GM21390 (cell line): ENCODE results near the gene IKBKE.

ENCODE experiments used
- ATAC-seq: cut with Tn5 transposase; IDR thresholded peaks from one replicate; pipeline ENCODE4 v1.9.1; 2021; ENCODE audit not compliant: unreplicated experiment

IKBKE gene

DNA sequence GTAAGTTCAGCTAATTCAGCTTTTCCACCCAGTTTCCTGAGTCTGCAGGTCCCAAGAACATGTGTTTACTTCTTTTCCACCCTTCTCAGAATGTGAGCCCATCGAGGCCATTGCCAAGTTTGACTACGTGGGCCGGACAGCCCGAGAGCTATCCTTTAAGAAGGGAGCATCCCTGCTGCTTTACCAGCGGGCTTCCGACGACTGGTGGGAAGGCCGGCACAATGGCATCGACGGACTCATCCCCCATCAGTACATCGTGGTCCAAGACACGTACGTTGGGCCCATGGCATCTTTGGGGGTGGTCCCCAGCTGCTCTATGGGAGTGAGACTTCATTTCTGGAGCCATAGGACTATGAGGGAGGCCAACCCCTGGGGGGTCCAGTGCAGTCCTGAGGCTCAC is 17.2 kb upstream of the IKBKE start:
- no peak for ATAC-seq

DNA sequence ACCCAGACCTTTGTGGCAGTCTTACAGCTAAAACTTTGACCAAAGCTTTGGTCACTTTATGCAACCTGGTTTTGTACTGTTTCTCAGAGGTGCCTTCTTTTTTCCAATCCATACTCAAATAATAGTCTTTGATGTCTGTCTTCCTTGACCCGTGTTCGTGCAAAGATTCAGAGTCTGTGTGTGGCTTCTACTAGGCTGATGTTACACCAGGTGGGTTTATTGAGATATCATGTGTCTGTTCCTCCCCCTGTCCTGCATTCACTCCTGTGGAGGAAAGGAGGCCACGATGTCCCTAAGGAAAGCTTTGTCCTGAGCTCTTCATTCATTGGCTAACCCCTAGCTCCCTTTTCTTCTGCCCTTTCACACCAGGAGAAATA is 15.0 kb upstream of the IKBKE start:
- no peak for ATAC-seq

DNA sequence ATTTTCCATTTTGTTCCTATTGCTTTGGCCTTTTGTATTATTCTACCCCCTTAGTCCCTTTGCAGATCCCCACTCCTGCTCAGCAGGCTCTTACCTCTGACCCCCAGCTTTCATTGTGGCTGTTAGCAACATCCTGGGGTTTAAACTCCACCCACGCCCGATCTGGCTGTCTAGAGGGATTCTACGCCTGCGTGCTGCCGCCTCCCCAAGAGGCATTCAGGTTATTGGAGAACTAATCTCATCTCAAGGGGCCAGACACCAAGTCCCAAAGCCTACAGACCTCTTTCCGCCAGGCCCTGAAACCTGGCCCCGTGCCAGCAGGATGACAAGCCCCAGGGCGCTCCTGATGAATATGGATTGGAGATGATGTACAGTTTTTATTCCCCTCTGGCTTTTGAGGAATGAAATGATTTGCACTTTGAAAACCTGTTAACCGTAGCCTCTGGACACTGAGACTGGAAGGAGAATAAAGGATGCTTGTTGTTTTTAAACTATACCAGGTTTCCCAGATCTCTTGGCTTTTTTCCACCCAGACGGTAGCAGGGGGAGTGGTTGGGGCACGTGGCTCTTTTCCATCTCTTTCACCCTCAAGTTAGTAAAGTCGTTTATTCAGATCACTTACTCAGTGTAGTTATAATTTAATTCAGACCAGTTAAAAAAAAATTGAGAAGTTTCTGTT is 14.5 kb upstream of the IKBKE start:
- ATAC-seq, result no peak

DNA sequence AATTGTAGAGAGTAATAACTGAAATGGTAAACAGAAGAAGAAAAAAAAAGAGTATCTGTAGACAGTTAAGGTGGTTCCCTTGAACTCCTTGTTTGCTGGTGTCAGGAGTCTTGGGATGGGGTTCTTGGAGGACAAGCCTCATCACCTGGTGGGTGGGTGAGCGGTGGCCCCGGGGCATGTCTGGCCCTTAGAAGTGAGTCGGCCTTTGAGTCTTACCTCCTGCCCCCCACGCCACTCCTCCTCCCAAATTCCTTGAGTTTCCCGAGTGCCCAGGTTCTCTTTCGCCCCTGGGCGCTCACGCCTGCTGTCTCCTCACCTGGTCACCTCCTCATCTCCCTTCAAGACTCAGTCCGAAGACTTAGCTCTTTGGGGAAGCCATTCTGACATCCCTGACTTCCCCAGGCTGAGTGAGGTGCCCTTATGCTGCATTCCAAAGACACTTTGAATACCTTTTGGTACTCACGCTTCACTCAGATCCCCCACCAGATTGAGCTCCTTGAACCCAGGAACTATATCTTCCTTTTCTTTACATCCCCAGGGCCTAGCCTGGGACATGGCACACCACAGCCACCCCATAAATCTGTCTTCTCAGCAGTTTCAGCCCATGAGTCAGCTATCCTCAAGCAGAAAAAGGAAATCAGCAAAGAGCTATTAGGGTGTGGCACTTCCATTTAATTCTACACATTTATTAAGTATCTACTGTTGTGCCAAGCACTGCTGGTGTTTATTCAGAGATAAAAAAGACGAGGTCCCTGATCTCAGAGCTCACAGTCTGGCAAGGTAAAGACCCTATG is 13.5 kb upstream of the IKBKE start:
- no peak for ATAC-seq

DNA sequence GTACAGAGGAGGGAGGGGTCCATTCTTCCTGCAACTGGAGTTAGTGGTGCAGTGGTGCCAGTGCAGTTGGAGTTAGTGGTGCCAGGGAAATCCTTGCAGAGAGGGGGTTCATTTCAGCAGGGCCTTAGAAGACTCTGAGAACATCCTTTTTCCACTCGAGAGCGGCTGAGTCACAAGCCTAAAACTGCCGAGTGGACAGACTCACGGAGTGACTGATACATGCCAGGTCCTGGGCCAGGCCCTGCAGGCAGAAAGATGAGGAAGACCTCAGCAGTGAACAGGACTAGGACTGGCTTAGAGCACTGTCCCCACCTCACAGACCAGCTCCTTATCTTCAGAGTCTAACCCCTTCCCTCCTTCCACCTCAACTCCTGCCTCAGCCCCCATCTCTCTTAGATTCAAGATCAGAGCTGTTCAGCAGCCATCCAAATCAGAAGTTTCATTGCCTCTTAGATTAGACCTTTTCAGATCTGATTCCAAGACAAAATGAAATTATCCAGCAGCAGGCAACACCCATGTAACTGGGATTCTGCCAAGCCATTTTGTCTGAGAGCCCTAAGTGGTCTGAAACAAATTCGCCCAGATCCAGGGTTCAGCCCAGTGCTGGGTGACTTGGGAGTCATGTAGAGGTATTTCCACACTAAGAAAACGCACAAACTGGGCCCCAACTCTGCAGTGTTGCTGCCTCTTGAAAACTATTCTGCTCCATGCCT is 12.7 kb upstream of the IKBKE start:
- ATAC-seq, result no peak

DNA sequence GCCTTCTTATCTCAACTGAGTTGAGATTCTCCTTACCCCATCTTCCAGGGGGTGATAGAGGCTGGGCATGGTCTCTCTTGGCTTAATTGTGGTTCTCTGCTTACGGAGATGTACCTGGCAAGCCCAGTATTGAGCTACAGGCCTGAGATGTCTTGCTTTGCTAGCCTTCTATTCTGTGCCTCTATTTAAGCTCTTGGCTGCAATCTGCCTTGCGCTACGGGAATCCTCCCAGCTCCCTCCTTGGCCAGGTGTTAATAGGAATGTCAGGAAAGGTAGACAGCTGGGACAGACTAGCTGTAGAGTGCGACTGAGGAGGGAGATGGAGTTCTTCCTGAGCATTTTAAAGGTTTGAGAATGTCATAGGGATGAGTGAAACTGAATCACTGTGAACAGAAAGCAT is 10.6 kb upstream of the IKBKE start:
- ATAC-seq, result no peak

DNA sequence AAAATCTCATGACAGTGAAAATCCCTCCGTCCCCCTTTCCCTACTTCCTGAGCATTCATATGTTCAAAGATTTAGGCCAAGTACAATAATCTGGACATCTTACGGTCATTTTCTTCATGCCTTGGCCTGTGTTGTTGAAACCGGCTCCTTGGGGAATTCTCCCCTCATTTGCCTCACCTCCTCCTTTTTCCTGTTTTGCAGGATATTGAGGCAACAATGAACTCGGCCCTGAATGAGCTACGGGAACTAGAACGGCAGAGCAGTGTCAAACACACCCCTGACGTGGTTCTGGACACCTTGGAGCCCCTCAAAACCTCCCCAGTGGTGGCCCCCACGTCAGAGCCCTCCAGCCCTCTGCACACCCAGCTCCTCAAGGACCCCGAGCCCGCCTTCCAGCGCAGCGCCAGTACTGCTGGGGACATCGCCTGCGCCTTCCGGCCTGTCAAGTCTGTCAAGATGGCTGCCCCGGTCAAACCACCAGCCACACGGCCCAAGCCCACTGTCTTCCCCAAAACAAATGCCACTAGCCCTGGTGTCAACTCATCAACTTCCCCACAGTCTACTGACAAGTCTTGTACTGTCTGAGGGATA is 9.3 kb upstream of the IKBKE start:
- ATAC-seq, result no peak

DNA sequence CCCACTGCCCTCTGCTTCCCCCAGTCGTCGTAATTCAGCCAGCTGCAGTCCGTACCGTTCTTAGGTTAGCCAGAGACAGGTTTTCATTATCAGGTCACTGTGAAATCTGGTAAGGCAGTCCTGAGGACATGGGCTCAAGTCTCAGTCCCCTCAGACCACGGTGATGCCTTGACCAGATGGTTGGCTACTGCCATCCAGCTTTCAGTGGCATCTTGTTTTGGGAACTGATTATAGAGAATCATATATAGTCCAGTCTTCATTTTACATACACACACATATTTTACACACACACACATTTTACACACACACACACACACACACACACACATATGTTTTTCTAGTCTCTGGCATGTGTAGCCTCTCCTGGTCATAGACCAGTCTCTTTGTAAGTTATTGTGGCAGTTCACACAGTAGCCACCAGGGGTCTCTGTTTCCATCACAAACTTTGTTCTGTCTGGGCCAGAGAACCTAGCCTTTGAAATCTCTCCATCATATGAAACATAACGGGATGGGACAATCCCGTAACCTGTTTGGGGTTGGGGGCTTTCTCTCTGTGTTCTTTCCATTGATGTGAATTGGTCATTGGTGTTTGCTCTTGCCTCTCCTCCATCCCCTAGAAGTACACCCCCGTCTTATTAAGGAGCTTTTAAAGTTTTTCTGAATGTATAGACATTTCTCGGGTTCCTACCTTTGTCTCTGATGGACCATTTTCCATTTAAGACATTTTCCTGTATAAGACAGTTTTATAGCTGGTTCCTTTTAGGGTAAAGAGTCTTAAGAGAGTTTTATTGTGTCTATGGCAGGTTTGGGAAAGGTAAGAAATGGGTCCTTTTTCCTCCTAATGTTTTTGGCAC is 8.4 kb upstream of the IKBKE start:
- peak; percentile 50 for ATAC-seq

DNA sequence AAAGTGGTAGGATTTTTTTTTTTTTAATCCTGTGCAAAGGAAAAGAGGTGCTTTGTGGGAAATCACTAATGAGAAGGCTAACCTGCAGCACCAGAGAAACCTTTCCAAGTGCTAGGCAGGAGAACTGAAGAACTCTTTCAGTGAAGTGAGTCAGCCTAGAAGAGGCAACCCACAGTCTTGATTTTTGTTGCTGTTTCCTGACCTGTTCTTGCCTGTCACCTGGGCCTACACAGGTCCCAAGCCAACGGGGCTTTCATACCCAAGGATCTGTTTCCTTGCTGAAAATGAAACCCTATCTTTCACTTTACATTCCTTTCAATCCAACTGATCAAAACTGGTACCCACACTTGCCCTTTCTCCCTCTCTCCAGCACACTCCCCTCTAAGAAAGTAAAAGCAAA is 7.1 kb upstream of the IKBKE start:
- no peak for ATAC-seq

DNA sequence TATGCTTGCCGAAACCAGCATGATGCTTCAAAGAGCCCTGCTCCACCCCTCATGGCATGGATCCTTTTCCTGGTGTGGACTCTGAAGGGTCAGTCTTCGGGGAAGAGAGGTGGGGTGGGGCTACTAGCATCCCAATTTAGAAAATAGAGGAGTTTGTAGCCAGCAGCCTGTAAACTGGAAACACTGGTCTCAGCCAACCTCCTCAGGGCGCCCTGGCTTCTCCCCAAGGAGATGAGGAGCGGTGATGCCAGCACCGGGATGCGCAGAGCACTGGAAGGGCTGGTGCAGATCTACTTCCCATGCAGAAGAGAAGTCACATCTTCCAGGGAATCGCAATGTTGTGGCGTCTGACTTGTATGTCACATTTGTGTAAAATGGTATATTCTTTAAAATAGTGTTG is 6.4 kb upstream of the IKBKE start:
- no peak for ATAC-seq

DNA sequence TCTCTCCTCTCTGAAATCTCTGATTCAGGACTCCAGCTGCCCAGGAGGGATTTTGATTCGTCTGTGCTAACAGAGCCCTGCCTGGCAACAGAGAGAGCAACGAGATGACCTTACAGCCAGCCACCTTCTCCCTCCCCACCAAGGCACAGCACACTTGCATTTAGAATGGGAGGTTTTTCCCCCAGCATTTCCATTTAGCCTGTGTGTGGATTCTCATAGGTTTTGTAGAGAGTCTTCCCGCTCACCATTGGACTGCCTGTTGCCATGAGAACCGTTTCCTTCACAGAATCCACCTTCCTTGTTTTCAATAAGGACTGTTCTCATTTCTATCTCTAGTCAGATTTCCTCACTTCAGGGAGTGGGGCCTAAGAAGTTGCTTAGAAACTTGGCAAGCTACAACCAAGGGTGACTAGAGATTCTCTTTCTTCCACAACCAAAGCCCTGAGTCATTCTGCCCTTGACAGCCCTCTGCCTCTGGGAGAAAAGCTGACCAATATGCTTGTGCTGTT is 5.8 kb upstream of the IKBKE start:
- no peak for ATAC-seq

DNA sequence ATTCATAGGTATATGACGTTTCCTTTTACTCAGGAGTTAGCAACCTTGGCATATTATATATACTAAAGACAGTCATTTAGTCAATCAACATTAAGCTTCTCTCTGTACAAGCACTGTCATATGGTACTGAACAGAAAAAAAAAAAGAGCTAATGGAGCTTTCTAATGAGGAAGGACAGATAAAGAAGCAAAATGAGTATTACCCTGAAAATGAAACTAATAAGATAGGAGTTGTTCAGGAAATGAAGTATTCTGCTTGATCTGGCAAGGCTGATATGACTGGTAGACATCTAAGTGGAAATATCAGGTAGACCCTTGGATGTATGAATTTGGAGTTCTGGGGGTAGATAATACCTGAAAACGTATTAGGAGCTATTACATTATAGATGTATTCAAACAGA is 4.3 kb upstream of the IKBKE start:
- ATAC-seq, result peak; percentile 30

DNA sequence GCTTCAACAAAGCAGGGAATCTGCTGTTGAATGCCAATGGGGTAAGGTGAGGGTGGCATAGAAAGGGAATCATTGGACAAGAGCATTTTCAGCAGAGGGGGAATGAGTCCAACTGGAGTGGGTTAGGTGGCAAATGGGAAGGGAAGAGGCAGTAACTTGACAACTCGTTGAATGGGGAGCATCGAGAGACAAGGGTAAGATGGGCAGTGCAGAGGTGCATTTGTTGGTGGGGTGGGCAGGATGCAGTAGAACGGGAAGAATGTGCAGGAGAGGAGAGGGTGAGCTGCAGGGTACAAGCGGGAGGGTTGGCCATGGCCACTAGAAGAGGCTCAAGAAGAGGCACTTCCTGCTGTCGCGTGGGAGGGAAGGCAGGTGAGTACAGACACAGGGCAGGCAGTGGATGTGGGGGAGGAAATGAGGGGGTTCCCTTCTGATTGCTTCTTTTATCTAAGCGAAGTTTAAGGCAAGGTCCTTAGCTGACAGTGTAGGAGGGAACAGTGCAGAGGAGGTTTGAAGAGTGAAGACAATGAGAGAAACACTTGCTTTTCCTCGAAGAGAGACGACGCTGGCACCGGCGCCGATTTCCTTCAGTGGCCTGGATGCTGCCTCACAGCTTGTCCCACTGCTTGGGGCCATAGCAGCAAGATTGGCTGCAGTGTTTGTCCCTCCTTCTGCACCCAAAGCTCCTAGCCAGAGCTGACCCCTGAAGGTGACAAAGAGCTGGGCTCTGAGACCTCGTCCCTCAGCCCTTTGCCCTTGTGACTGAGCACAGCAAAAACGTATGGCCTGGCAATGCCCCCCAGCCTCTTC is 3.2 kb upstream of the IKBKE start:
- ATAC-seq, result no peak

DNA sequence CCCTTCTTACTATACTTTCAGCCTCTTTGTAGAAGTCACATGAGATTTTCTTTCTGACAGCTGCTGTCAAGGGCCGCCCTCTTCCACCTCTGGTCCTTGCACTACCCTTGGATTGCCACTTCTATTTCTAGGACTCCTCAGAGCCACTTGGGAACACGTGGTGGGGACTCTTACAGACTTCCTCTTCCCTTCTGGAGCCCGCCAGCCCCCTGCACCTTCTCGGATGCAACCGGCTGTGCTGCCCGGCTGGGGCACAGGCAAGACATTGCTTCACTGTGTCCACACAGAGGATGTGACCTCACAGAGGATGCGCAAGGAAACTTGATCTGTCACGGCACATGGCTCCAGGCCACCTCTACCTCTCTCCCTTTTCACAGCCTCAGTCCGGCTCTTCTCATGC is 2.4 kb upstream of the IKBKE start:
- ATAC-seq, result no peak

DNA sequence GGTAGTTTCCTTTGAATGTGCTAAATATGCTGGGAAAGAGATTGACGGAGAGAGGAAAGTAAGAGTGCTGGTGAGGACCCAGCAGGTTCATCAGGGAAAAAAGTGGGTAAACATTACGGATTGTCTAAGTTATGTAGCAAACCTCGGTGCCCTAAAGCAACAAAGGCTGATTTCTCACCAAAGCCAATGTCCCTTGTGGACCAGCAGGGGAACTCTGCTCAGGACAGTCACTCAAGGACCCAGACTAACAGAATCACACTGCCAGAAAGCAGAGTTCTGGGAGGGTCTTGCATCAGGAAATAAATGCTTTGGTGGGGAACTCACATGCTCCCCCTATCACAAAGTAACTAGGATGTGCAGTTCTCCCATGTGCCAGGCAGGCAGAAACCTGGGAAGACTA is 1.7 kb upstream of the IKBKE start:
- no peak for ATAC-seq

DNA sequence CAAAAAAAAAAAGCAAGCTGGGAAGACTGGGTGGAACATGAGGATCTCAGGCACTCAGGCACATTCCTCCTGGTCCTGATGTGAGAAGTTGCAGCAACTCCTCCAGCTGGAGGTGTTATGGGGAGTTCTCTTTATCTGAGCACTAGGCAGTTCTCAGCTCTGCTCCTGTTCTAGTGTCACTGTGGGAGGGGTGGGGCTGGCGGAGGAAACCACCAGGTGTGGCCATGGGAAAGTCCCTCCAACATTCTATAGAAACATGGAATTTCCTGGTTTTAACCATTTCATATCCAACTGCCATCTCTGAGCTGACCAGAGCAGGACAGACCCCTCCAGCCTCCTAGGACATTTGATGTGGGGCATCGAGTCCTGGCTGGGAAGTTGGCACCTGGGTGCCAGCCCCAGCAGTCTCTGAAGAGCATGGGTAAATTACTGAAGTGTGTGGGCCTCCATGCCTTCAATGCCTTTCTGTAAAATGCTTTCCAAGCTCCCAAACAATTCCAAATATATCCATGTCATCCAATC is 804 bp upstream of the IKBKE start:
- ATAC-seq, result no peak

DNA sequence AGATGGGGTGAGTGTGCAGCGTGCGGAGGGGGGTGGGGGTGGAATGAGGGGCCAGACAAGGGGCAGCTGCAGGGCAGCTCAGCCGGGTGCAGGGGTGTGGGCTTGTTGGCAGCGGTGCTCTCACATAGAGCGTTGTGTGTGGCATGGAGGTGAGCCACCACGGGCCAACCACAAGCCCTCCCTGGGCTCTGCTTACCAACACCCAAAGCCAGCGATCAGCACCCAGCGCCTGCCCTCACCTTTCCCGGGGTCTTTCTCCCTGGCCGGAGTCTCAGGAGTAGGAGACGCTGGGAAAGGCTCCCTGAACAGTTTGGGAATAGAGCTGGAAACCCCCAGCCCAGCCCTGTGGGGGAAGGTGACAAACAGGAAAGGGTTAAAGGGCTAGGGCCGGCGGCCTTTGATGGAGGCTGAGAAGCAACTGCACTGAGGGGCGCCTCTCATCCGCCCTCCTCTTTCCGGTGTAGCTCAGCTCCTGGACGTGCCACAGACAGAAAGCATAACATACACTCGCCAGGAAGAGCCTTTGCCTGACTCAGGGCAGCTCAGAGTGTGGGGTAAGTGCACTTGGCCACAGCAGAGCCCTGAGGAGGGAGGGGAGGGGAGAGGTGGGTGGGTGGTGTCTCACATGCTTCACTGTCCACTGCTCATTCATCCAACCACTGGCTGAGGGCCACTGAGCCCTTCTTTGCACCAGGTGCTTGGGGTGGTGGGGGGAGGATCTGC is 577 bp downstream of the IKBKE start:
- ATAC-seq, result peak; percentile 2

DNA sequence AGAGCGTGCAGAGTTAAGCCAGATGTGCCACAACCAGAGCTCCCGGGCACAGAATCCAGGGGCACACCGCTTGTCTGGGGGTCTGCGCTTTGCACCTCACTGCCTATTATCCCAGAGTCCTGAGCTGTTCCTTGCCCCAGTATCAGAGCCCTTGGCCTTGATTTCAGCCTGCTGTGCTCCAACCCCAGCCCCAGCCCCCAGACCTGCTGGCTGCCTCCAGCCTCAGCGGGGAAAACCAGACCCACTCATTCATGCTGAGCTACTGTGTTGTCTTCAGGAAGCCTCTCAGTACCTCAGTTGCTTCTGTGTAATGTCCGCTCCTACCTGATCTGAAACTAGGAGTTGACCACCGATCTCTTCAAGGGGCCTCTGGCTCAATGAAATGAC is 1.1 kb downstream of the IKBKE start:
- no peak for ATAC-seq

DNA sequence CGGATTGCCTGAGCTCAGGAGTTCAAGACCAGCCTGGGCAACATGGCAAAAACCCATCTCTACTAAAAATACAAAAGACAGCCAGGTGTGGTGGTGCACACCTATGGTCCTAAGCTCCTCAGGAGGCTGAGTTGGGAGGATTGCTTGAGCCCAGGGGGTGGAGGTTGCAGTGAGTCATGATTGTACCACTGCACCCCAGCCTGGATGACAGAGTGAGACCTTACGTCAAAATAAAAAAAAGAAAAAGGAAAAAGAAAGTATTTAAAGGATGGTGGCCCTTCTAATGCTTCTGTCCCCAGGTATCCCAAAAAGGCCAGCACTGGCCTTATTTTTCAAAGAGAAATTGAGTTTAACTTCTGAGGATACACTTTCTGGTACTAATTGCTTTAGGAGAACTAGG is 1.7 kb downstream of the IKBKE start:
- ATAC-seq, result no peak
